ENCODE data around the gene HOXA2.

Gene HOXA2

DNA sequence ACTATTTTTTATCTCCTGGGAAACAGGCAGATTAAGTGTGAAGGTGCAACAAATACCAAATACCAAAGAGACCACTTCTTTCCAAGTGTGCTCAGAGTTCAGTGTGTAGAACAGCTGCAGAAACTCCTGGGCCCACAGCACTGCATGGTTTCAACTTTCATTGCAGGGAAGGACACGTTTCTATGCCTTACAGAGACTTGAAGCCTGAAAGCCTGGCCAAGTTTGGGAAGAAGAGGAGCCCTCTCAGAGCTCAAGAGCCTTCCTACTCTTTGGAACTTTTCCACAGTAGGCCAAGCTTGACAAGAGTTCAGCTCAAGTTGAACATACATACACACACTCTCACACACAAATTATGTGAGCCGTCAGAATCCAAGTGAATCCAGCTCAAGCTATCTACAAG, 25.6 kb upstream of the HOXA2 start (continued):
- TF ChIP-seq, protein P1, sequence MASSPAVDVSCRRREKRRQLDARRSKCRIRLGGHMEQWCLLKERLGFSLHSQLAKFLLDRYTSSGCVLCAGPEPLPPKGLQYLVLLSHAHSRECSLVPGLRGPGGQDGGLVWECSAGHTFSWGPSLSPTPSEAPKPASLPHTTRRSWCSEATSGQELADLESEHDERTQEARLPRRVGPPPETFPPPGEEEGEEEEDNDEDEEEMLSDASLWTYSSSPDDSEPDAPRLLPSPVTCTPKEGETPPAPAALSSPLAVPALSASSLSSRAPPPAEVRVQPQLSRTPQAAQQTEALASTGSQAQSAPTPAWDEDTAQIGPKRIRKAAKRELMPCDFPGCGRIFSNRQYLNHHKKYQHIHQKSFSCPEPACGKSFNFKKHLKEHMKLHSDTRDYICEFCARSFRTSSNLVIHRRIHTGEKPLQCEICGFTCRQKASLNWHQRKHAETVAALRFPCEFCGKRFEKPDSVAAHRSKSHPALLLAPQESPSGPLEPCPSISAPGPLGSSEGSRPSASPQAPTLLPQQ (tag by site-specific recombination; IDR thresholded peaks at IDR 0.05): peak; percentile 86
- no peak for TF ChIP-seq ZNF404 (tag by site-specific recombination; IDR thresholded peaks at IDR 0.05)
- no peak for TF ChIP-seq ZNF112 (tag by site-specific recombination; IDR thresholded peaks at IDR 0.05)
- TF ChIP-seq ZFP3 (tag by site-specific recombination; IDR thresholded peaks at IDR 0.05; ENCODE audit: low read depth): no peak
- peak; percentile 96 for TF ChIP-seq ZNF133 (tag by site-specific recombination; IDR thresholded peaks at IDR 0.05)
- TF ChIP-seq, protein P2, sequence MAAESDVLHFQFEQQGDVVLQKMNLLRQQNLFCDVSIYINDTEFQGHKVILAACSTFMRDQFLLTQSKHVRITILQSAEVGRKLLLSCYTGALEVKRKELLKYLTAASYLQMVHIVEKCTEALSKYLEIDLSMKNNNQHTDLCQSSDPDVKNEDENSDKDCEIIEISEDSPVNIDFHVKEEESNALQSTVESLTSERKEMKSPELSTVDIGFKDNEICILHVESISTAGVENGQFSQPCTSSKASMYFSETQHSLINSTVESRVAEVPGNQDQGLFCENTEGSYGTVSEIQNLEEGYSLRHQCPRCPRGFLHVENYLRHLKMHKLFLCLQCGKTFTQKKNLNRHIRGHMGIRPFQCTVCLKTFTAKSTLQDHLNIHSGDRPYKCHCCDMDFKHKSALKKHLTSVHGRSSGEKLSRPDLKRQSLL (tag by site-specific recombination; IDR thresholded peaks at IDR 0.05): 0 out of 2 replicates have a peak, but pooled peaks have one; percentile 17
- peak; percentile 82 for TF ChIP-seq ZFP69B (tag by site-specific recombination; IDR thresholded peaks at IDR 0.05)
- TF ChIP-seq ZNF157 (tag by site-specific recombination; IDR thresholded peaks at IDR 0.05): no peak
- TF ChIP-seq ZNF561 (tag by site-specific recombination; IDR thresholded peaks at IDR 0.05; ENCODE audit: borderline replicate concordance): no peak

DNA sequence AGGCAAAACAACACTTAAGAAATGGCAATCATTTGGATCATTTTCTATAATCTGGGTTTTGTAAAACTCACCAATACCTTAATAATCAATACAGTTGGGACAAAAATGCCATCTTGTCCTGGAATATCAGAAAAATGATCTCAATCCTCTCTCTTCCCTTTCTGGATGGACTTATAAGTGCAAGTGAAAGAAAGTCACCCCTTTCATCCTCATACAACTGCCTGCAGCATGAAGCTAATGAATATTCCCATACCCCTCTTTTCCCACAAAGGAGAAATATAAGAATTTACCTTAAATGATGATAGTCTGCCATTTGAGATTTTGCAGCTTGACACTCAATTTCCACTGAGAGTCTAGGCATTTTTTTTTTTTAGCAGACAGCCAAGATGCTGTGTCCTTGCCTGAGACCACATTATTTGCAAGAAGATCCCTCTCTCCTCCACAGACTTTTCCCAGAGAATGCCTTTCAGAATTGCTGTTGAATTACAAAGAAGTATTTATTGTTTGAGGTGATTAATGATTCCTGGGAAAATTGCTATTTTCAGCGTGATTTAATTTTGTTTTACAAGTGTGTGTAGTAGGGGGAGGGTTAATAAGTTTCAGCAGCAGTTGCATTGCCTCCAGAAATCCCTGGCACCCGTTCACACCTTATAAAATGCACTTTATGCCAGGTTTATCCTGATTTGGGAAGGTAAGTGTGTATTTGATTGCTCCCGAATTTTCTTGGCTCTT, 24.3 kb upstream of the HOXA2 start:
- Histone ChIP-seq H3K9me3 (ENCODE audit: control insufficient read depth, insufficient read depth, low read depth, low read length) (no peaks in the 10 kb centered on the region), H3K27ac (ENCODE audit: extremely low read depth, low read depth, low read length) (no peak overlapping the region; the same call in 1 of the 2 replicates), H3K36me3 (ENCODE audit: control insufficient read depth in 2 of 2, insufficient read depth in 1 of 2, low read length in 2 of 2) (peaks cover 5 to 24% of the 10 kb centered on the region in 2 experiments; a peak in 1 of 3 replicates), H3K4me1 (ENCODE audit: control insufficient read depth, insufficient read depth, low read length) (peaks cover 49% of the 10 kb centered on the region), H3K4me3 (ENCODE audit: low read depth, low read length) (no peak overlapping the region)
- CTCF ChIA-PET: interaction anchor here (0.6 to 0.7 kb wide), 2 partner anchors 55 to 98 kb away, joined by 5 to 6 read pairs; no protein-coding TSS in a partner anchor
- TF ChIP-seq, protein P3, sequence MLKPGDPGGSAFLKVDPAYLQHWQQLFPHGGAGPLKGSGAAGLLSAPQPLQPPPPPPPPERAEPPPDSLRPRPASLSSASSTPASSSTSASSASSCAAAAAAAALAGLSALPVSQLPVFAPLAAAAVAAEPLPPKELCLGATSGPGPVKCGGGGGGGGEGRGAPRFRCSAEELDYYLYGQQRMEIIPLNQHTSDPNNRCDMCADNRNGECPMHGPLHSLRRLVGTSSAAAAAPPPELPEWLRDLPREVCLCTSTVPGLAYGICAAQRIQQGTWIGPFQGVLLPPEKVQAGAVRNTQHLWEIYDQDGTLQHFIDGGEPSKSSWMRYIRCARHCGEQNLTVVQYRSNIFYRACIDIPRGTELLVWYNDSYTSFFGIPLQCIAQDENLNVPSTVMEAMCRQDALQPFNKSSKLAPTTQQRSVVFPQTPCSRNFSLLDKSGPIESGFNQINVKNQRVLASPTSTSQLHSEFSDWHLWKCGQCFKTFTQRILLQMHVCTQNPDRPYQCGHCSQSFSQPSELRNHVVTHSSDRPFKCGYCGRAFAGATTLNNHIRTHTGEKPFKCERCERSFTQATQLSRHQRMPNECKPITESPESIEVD (tag by site-specific recombination; IDR thresholded peaks at IDR 0.05): 0 out of 2 replicates have a peak, but pooled peaks have one; percentile 17
- peak; percentile 29; the same call in 1 of the 2 replicates for TF ChIP-seq FEZF1 (tag by site-specific recombination; IDR thresholded peaks at IDR 0.05)
- TF ChIP-seq, protein P4, sequence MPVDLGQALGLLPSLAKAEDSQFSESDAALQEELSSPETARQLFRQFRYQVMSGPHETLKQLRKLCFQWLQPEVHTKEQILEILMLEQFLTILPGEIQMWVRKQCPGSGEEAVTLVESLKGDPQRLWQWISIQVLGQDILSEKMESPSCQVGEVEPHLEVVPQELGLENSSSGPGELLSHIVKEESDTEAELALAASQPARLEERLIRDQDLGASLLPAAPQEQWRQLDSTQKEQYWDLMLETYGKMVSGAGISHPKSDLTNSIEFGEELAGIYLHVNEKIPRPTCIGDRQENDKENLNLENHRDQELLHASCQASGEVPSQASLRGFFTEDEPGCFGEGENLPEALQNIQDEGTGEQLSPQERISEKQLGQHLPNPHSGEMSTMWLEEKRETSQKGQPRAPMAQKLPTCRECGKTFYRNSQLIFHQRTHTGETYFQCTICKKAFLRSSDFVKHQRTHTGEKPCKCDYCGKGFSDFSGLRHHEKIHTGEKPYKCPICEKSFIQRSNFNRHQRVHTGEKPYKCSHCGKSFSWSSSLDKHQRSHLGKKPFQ (tag by site-specific recombination; IDR thresholded peaks at IDR 0.05): peak; percentile 77
- no peak for TF ChIP-seq BCL11B (tag by site-specific recombination; IDR thresholded peaks at IDR 0.05; ENCODE audit: low read depth)
- TF ChIP-seq YY2 (tag by site-specific recombination; IDR thresholded peaks at IDR 0.05): no peak
- peak; percentile 85 for TF ChIP-seq PRDM1 (tag by site-specific recombination; IDR thresholded peaks at IDR 0.05)
- no peak for TF ChIP-seq ZNF768 (tag by site-specific recombination; IDR thresholded peaks at IDR 0.05)
- POLR2A ChIA-PET: no interaction called here

DNA sequence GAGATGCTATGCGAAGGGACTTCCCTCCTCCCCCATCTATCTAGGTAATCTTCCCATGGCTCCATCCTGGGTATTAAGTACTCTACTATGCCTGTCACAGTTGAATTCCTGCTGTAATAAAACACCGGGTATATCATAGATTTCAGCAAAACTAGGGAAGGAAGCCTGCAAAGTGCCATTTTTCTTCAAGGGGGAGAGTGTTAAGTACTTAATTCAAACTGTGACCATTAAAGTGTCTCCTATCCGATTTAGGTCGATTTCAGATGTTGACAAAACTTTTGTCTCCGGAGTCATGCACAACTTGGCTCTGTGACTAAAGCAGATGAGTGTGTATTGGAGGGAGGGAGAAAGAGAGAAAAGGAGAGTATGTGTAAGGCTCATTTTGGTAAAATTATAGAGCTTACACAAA, 23.5 kb upstream of the HOXA2 start:
- peaks cover 5 to 29% of the 10 kb centered on the region in 2 experiments; a peak in 1 of 3 replicates for H3K36me3 ChIP-seq (ENCODE audit: control insufficient read depth in 2 of 2, insufficient read depth in 1 of 2, low read length in 2 of 2)
- H3K4me1 ChIP-seq (ENCODE audit: control insufficient read depth, insufficient read depth, low read length): peaks cover 49% of the 10 kb centered on the region
- POLR2A ChIA-PET: no interaction called here
- CTCF ChIA-PET: interaction anchor here (0.5 to 0.7 kb wide), 3 partner anchors 55 to 1233 kb away, joined by 3 to 6 read pairs (median 5); no protein-coding TSS in a partner anchor
- peak overlapping the region; percentile 34; the same call in 1 of the 2 replicates for H3K27ac ChIP-seq (ENCODE audit: extremely low read depth, low read depth, low read length)
- H3K9me3 ChIP-seq (ENCODE audit: control insufficient read depth, insufficient read depth, low read depth, low read length): no peaks in the 10 kb centered on the region
- H3K4me3 ChIP-seq (ENCODE audit: low read depth, low read length): no peak overlapping the region
- TF ChIP-seq IKZF3 (tag by site-specific recombination; IDR thresholded peaks at IDR 0.05) (peak; percentile 75), ZNF302 (tag by site-specific recombination; IDR thresholded peaks at IDR 0.05; ENCODE audit: low read depth) (no peak), ZNF404 (tag by site-specific recombination; IDR thresholded peaks at IDR 0.05) (no peak), ZIC2 (tag by site-specific recombination; IDR thresholded peaks at IDR 0.05) (peak; percentile 96), ZNF121 (tag by site-specific recombination; IDR thresholded peaks at IDR 0.05) (no peak)
- TF ChIP-seq, protein P5, sequence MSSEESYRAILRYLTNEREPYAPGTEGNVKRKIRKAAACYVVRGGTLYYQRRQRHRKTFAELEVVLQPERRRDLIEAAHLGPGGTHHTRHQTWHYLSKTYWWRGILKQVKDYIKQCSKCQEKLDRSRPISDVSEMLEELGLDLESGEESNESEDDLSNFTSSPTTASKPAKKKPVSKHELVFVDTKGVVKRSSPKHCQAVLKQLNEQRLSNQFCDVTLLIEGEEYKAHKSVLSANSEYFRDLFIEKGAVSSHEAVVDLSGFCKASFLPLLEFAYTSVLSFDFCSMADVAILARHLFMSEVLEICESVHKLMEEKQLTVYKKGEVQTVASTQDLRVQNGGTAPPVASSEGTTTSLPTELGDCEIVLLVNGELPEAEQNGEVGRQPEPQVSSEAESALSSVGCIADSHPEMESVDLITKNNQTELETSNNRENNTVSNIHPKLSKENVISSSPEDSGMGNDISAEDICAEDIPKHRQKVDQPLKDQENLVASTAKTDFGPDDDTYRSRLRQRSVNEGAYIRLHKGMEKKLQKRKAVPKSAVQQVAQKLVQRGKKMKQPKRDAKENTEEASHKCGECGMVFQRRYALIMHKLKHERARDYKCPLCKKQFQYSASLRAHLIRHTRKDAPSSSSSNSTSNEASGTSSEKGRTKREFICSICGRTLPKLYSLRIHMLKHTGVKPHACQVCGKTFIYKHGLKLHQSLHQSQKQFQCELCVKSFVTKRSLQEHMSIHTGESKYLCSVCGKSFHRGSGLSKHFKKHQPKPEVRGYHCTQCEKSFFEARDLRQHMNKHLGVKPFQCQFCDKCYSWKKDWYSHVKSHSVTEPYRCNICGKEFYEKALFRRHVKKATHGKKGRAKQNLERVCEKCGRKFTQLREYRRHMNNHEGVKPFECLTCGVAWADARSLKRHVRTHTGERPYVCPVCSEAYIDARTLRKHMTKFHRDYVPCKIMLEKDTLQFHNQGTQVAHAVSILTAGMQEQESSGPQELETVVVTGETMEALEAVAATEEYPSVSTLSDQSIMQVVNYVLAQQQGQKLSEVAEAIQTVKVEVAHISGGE (tag by site-specific recombination; conservative IDR thresholded peaks at IDR 0.05; ENCODE audit: low read depth): no peak
- TF ChIP-seq, protein P6, sequence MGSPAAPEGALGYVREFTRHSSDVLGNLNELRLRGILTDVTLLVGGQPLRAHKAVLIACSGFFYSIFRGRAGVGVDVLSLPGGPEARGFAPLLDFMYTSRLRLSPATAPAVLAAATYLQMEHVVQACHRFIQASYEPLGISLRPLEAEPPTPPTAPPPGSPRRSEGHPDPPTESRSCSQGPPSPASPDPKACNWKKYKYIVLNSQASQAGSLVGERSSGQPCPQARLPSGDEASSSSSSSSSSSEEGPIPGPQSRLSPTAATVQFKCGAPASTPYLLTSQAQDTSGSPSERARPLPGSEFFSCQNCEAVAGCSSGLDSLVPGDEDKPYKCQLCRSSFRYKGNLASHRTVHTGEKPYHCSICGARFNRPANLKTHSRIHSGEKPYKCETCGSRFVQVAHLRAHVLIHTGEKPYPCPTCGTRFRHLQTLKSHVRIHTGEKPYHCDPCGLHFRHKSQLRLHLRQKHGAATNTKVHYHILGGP (tag by site-specific recombination; IDR thresholded peaks at IDR 0.05): no peak

Measured in HEK293 (cell line).